ENCODE results near the gene CFLAR. TPM values are rescaled to one million over a fixed set of nuclear protein-coding genes. Genes with fewer than 3 reads are reported as not detected.
A peak's percentile ranks its signal among the peaks of the same experiment; 100 is the strongest.
"Not testable (repeated sequence)": the region's sequence is repeated elsewhere in the genome, so short reads cannot be mapped to it uniquely, and the experiment has no call there.

Gene CFLAR
- total and polyA plus RNA-seq, 8 donors, result 93.3 to 327 (median 102) TPM

DNA sequence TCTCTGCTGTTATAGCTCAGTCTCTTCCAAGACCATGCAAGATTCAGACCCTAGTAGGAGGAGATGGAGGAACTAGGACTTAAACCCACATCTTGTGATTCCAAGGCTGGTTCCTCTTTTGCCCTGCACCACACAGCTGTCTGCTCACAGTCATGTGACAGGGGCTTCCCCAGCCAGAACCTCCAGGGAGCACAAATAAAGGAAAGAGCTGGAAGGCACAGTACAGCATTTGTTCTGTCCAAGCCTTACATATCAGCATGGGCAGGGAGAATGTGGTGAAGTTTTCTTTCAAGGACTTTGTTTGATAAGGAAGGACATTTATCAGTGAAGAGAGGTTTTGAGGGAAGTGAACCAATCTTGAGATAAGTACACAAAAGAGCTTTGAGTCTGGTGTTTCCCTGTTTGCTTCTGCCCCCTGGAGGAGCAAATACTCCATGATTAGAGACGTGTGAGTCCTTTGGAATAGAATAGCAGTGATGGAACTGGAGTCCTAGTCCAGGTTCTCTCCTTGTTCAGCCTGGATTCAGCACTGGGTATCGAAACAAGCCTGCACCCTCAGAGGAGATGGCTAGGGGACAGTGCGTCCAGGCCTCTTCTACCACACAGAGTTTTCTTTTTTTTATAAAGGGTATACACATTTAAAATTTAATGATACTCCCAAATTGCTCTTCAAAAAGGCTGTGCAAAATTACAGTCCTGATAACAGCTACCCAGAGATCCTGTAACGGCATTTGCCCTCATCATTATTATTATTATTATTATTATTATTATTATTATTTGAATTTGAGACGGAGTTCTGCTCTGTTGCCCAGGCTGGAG lies 42.4 kb downstream of the CFLAR start:
- ATAC-seq, result peak; percentile 90
- peaks cover 11 to 71% of the 10 kb centered on the region in 2 donors for H3K4me1 ChIP-seq

DNA sequence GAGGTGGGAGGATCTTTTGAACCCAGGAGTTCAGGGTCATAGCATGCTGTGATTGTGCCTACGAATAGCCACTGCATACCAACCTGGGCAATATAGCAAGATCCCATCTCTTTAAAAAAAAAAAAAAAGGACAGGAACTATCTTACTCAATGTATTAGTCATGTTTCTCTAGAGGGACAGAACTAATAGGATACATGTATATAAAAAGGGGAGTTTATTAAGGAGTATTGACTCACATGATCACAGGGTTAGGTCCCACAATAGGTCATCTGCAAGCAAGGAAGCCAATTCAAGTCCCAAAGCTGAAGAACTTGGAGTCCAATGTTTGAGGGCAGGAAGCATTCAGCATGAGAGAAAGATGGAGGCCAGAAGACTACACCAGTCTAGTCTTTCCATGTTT lies 48.2 kb downstream of the CFLAR start:
- Histone ChIP-seq H3K4me1 (peaks cover 0 to 21% of the 10 kb centered on the region in 2 donors), H3K27me3 (no peaks in the 10 kb centered on the region), H3K27ac (peak overlapping the region in 1 of 2 donors; percentile 19), H3K9me3 (peaks cover 0 to 4% of the 10 kb centered on the region in 2 donors), H3K36me3 (peaks cover 17 to 92% of the 10 kb centered on the region in 2 donors), H3K4me3 (no peak overlapping the region)
- intact Hi-C loops (cut with DNase I), result no loop called here
- ATAC-seq, result no peak
- no peak for TF ChIP-seq CTCF (IDR thresholded peaks at IDR 0.05)
- no peak for DNase-seq

More for the DNA sequence above, 42.4 kb downstream of the CFLAR start:
- peak; percentile 34 to 89 (median 78) for DNase-seq
- Histone ChIP-seq H3K9me3 (no peaks in the 10 kb centered on the region), H3K27me3 (no peaks in the 10 kb centered on the region), H3K36me3 (peaks cover 7 to 100% of the 10 kb centered on the region in 2 donors), H3K4me3 (no peak overlapping the region), H3K27ac (peak overlapping the region; percentile 78 to 91)
- TF ChIP-seq CTCF (IDR thresholded peaks at IDR 0.05), result peak; percentile 41 to 63
- intact Hi-C loops (cut with DNase I), result no loop called here

- Histone ChIP-seq H3K9me3 (peaks cover 0 to 13% of the 10 kb centered on the region in 2 donors), H3K27ac (no peak overlapping the region), H3K4me1 (peaks cover 0 to 12% of the 10 kb centered on the region in 2 donors), H3K27me3 (no peaks in the 10 kb centered on the region), H3K4me3 (no peak overlapping the region), H3K36me3 (peaks cover 10 to 58% of the 10 kb centered on the region in 2 donors)
- no peak for TF ChIP-seq CTCF (IDR thresholded peaks at IDR 0.05)
- ATAC-seq, result no peak
- intact Hi-C loops (cut with DNase I), result no loop called here
- no peak for DNase-seq
Observed at GRCh38 chr2:201167546-201167945, 51.6 kb downstream of the CFLAR start.

DNA sequence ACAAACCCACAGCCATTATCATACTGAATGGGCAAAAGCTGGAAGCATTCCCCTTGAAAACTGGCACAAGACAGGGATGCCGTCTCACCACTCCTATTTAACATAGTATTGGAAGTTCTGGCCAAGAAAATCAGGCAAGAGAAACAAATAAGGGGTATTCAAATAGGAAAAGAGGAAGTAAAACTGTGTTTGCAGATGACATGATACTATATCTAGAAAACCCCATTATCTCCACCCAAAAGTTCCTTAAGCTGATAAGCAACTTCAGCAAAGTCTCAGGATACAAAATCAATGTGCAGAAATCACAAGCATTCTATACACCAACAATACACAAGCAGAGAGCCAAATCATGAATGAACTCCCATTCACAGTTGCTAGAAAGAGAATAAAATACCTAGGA lies 52.5 kb downstream of the CFLAR start:
- peaks cover 0 to 13% of the 10 kb centered on the region in 2 donors for H3K9me3 ChIP-seq
- H3K36me3 ChIP-seq, result peaks cover 8 to 49% of the 10 kb centered on the region in 2 donors
- H3K4me1 ChIP-seq; intact Hi-C loops (cut with DNase I); ATAC-seq; H3K27me3 ChIP-seq; H3K27ac ChIP-seq; DNase-seq; H3K4me3 ChIP-seq: not testable (repeated sequence)

- TF ChIP-seq CTCF (IDR thresholded peaks at IDR 0.05), result no peak
- no peak for ATAC-seq
- no peak for DNase-seq
- Histone ChIP-seq H3K9me3 (peaks cover 0 to 13% of the 10 kb centered on the region in 2 donors), H3K36me3 (peaks cover 0 to 20% of the 10 kb centered on the region in 2 donors), H3K4me3 (no peak overlapping the region), H3K27me3 (no peaks in the 10 kb centered on the region), H3K27ac (no peak overlapping the region), H3K4me1 (peaks cover 0 to 9% of the 10 kb centered on the region in 2 donors)
- intact Hi-C loops (cut with DNase I), result no loop called here
Observed at GRCh38 chr2:201171259-201171814, 55.4 kb downstream of the CFLAR start.
